ENCODE measurements around the gene SLC2A9.

The SLC2A9 gene

DNA sequence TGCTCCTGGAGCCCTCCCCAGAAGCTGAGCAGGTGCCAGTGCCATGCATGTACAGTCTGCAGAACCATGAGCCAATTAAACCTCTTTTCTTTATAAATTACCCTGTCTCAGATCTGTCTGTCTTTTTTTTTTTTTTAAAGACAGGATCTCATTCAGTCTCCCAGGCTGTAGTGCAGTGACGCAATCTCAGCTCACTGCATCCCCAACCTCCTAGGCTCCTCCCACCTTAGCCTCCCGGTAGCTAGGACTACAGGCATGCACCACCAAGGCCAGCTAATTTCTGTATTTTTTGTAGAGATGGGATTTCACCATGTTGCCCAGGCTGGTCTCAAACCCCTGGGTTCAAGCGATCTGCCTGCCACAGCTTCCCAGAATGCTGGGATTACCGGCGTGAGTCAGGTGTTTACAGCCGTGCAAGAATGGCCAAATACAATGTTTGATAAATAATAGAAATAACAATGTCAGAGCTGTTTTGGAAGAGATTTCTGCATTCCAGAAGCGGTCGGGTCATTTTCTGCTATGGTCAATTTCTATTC lies 68.8 kb downstream of the SLC2A9 start:
- DNase-seq: no peak

- DNase-seq: no peak
Observed at GRCh38 chr4:9949573-9949972, 71.7 kb downstream of the SLC2A9 start.

DNA sequence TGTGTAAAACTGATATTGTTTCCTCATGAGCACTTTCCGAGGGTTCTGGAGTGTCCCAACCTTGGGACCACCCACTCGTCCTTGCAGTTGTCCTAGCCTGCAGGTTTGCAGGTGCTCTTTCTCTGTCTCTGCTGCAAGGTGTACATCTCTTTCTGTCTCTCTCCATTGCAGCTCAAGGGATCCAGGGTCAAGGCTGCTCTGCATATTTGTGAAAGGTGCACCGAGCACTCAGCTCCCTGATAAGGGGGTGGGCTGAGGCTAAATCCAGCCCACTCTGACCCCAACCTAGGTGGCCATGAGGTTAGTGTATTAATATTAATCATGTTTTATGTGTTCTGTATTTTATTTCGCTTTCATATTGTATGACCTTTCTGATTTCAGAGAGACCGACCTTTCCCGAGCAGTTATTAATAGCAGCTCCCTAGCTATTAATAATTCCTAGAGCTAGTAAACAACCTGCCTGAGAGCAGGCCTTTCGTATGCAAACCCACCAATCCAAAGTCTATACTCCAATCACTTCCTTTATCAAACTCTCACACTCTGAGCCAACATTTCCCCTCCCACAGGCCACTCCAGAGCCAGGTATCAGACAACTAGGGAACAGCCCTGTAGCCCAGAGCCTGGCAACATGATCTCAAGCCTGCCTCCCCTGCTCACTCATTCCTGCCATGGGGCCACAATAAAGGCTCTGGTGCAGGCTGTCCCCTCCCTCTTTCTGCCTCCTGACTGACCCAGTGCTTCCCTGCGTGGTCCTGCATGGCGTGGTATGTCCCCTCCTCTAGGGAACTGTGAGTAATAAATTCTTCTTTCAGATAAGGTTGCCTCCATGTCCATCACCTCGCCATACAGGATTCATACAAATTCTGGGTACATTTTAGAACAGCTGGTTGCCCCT lies 73.9 kb downstream of the SLC2A9 start:
- DNase-seq: no peak

DNA sequence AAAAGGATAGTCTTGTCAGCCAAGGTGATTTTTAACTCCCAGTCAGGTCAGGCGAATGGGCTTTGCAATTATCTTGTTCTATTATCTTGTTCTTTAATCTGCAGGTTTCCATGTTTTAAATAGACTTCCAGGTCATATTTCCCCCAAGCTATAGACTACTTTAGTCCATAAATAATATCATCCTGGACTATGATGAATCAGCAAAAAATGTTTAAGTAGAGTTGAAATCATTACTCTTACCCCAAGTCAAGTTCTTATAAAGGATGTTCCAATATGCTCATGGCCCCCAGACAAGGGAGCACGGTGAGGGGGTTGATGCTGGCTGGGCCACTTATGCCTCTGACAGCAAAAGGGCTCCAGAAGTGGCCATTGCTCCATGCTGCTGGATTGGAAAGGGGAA lies 75.1 kb downstream of the SLC2A9 start:
- DNase-seq: no peak

GRCh38 chr4:9944431-9945425 lies 76.6 kb downstream of the SLC2A9 start:
- DNase-seq: no peak

- no peak for DNase-seq
Observed at GRCh38 chr4:9943761-9944160, 77.5 kb downstream of the SLC2A9 start.

- DNase-seq: no peak
Observed at GRCh38 chr4:9942921-9943600, 78.2 kb downstream of the SLC2A9 start.

GRCh38 chr4:9942139-9942538 lies 79.2 kb downstream of the SLC2A9 start:
- DNase-seq: no peak

DNA sequence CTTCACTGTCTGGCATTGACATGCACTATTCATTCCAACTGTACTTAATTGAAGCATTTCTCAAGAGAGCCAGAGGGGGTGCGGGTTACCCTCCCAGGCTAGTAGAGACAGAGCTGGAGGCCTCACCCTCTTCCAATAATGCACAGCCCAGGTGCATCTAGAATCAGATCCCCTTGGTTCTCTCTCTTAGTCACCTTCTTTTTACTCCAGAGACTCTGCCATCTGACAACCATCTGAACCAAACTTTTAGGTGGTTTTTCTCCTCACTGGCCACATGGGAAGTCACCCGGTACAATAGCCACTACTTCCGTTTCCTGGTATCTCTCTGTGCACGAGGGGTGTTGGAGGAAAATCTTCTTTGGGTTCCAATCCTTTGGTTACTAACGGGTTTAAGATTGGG lies 81.3 kb downstream of the SLC2A9 start:
- DNase-seq: no peak

DNA sequence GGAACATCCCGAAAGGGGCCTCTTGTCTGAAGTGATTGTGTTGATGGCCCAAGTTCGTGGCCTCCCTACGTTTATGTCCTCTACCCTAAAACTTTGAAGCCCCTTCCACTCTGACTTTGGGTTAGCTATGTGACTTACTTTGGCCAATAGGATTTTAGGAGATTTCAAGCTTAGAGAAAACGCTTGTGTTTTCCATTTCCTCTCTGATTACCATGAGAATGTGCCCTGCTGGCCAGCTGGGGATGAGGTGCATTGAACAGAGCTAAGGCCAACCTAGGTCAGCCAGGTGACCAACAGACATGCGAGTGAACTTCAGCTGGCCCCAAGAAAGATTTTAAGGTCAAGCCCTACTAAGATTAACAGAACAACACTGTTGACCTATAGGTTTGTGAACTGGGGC lies 82.4 kb downstream of the SLC2A9 start:
- DNase-seq: no peak

DNA sequence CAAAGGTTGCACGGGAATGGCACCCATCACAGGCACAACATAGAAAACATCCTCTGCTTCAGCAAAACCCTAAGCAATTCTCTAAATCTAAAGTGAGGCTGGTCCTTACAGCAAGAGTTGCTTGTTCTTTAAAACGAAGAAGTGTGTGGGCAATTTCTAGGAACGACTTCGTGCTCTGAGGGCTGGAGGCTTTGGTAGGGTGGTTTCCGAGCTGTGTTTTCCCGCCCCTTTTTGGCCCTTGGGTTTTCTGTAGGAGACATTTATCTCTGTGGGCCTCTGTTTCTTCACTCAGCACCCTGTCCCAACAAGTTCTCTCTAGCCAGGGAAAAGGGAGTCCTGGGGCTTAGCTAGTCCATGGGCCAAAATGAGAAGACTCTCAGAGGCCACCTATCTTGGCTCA lies 84.2 kb downstream of the SLC2A9 start:
- DNase-seq: no peak

DNA sequence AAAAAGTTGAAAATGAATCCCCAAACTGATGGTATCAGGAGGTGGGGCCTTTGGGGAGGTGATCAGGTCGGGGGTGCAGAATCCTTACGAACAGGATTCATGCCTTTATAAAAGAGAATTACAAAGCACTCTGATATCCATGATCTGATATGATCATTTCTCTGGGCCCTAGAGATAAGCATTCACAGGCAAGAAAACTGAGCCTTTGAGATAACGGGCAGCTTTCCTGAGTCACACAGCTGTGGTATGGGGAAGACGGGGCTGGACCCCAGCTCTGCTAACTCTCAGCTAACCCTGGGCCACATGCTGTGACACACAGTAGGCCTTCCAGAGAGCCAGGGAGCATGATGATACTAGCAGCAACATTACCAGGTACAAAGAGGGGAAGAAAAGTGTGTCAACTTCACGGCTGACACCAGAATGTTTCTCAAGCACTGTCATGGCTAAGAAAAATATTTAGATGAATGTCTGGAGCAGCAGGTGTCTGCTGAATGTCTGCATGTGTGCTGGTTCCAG lies 85.1 kb downstream of the SLC2A9 start:
- DNase-seq: no peak

GRCh38 chr4:9933956-9934355 lies 87.3 kb downstream of the SLC2A9 start:
- no peak for DNase-seq

GRCh38 chr4:9933184-9933583 lies 88.1 kb downstream of the SLC2A9 start:
- DNase-seq: no peak

GRCh38 chr4:9932771-9933170 lies 88.5 kb downstream of the SLC2A9 start:
- DNase-seq: no peak

DNA sequence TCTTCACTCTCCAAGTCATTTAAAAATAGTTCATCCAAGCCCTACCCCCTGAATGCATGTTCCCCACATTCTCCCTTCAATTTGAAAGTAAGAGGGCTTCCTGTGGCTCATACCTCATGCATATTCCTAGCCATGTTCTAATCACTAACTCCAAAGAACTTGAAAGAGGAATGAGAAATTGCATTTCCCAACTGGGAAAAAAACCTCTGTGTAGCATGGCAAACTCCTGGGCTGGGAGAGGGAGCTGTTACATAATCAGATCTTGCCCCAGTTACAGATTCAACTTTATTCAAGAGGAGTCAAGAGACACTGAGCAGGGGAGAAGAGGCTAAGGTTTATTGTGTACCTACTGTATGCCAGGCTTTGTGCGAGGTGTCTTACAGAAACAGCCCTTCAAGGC lies 90.2 kb downstream of the SLC2A9 start:
- DNase-seq: no peak

- no peak for DNase-seq
Observed at GRCh38 chr4:9929111-9929510, 92.2 kb downstream of the SLC2A9 start.

- no peak for DNase-seq
Observed at GRCh38 chr4:9927341-9928007, 93.8 kb downstream of the SLC2A9 start.

- no peak for DNase-seq
Observed at GRCh38 chr4:9926586-9926985, 94.7 kb downstream of the SLC2A9 start.

- no peak for DNase-seq
Observed at GRCh38 chr4:9925750-9926439, 95.4 kb downstream of the SLC2A9 start.

DNA sequence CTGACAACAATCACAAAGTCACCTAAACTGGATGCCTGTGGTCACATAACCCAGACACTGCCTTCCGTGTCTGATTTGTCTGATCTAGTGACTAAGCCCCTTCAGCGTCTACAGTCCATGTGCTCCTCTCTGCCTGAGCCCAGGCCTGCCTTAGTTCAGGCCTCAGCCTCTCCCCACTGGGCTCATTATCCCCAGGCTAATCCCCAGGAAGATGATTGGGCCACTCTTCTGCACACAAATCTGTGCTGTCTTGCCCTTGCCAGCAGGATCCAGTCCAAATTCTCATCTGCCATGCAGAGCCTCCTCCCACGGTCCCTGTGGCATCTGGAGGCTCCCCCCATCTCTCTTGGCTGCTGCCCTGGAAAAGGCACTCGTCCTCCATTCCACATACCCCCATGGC lies 96.5 kb downstream of the SLC2A9 start:
- no peak for DNase-seq
